AG04449 (cell line): ENCODE data around the gene ARID1B.

Experiments
- CTCF ChIA-PET: fragments of 350-600 bp; formaldehyde crosslinking; extraction: SDS; loops from one replicate; lab custom pipeline; 2021; ENCODE audit warnings: antibody characterized with exemption; lab: Yijun Ruan, JAX
- POLR2A ChIA-PET: fragments of 400-600, 350-600 bp; formaldehyde crosslinking; extraction: SDS; loops from one replicate; lab custom pipeline; 2020; ENCODE audit warnings: antibody characterized with exemption, inconsistent platforms; lab: Yijun Ruan, JAX
- DNase-seq: peaks from one replicate; pipeline ENCODE4 v3.0.0-alpha.2; 2010; ENCODE audit warnings: low read depth, low spot score
- H3K4me3 ChIP-seq: 2 replicates; pipeline ENCODE4 v1.5.1; 2011; ENCODE audit warnings: low read depth, mild to moderate bottlenecking, control low read depth, low read length
- CTCF ChIP-seq: IDR thresholded peaks from one replicate; pipeline ENCODE4 v1.5.1; 2011; ENCODE audit warnings: mild to moderate bottlenecking, moderate library complexity, low read length, control low read depth, inconsistent platforms; ENCODE audit not compliant: insufficient read depth; ENCODE audit errors: missing control alignments

ARID1B gene

GRCh38 chr6:156961282-156961892, 184.2 kb downstream of the ARID1B start:
- no peak overlapping the region for H3K4me3 ChIP-seq
- ChIA-PET POLR2A (no interaction called here), CTCF (no interaction called here)
- DNase-seq, result no peak
- TF ChIP-seq CTCF, result no peak

- TF ChIP-seq CTCF, result no peak
- peak overlapping the region; percentile 33 for H3K4me3 ChIP-seq
- ChIA-PET CTCF (interaction anchor here (0.6 to 1.8 kb wide), 3 partner anchors 9 to 17 kb away, joined by 3 to 7 read pairs (median 3); no protein-coding TSS in a partner anchor), POLR2A (no interaction called here)
- DNase-seq, result no peak
Measured at GRCh38 chr6:156963712-156964700, 186.8 kb downstream of the ARID1B start.

GRCh38 chr6:156967852-156968251, 190.7 kb downstream of the ARID1B start:
- ChIA-PET POLR2A (no interaction called here), CTCF (interaction anchor here (0.9 kb wide), 1 partner anchor 14 kb away, joined by 4 read pairs; no protein-coding TSS in a partner anchor)
- no peak for DNase-seq
- no peak for TF ChIP-seq CTCF
- no peak overlapping the region for H3K4me3 ChIP-seq

- no peak overlapping the region for H3K4me3 ChIP-seq
- no peak for DNase-seq
- TF ChIP-seq CTCF, result no peak
- CTCF ChIA-PET, result no interaction called here
- POLR2A ChIA-PET, result no interaction called here
Measured at GRCh38 chr6:156969233-156969632, 192.1 kb downstream of the ARID1B start.

- DNase-seq, result no peak
- CTCF ChIA-PET, result interaction anchor here (2.4 kb wide), 1 partner anchor 17 kb away, joined by 9 read pairs; no protein-coding TSS in a partner anchor
- H3K4me3 ChIP-seq, result no peak overlapping the region
- POLR2A ChIA-PET, result no interaction called here
- TF ChIP-seq CTCF, result no peak
Measured at GRCh38 chr6:156970595-156971112, 193.5 kb downstream of the ARID1B start.
